Memory B cell (primary cell): Measurements from ENCODE around the gene DLX2.

Experiments used
- ATAC-seq: fragments of 150-1000 bp; cut with Tn5 transposase; 2 replicates; pipeline ENCODE4 v1.10.0; 2021; ENCODE audit warnings: low read depth, mild to moderate bottlenecking, moderate library complexity
- DNase-seq, 2 donors: peaks; one replicate each; pipeline ENCODE4 v3.0.0; 2022; ENCODE audit warnings: low spot score in 2 of 2
- H3K27ac Mint-ChIP-seq: one replicate; pipeline ENCODE4 v1.8.0; 2022; ENCODE audit warnings: mild to moderate bottlenecking, moderate library complexity, mixed read lengths
- H3K27me3 Mint-ChIP-seq: one replicate; pipeline ENCODE4 v1.8.0; 2022; ENCODE audit warnings: mixed read lengths
- H3K36me3 Mint-ChIP-seq: one replicate; pipeline ENCODE4 v1.8.0; 2022; ENCODE audit warnings: mild to moderate bottlenecking, mixed read lengths
- H3K4me1 Mint-ChIP-seq: one replicate; pipeline ENCODE4 v1.8.0; 2022; ENCODE audit warnings: mixed read lengths
- H3K4me3 Mint-ChIP-seq: one replicate; pipeline ENCODE4 v1.8.0; 2022; ENCODE audit warnings: mild to moderate bottlenecking, moderate library complexity, mixed read lengths
- H3K9me3 Mint-ChIP-seq: one replicate; pipeline ENCODE4 v1.8.0; 2022; ENCODE audit warnings: mixed read lengths

DLX2 gene

DNA sequence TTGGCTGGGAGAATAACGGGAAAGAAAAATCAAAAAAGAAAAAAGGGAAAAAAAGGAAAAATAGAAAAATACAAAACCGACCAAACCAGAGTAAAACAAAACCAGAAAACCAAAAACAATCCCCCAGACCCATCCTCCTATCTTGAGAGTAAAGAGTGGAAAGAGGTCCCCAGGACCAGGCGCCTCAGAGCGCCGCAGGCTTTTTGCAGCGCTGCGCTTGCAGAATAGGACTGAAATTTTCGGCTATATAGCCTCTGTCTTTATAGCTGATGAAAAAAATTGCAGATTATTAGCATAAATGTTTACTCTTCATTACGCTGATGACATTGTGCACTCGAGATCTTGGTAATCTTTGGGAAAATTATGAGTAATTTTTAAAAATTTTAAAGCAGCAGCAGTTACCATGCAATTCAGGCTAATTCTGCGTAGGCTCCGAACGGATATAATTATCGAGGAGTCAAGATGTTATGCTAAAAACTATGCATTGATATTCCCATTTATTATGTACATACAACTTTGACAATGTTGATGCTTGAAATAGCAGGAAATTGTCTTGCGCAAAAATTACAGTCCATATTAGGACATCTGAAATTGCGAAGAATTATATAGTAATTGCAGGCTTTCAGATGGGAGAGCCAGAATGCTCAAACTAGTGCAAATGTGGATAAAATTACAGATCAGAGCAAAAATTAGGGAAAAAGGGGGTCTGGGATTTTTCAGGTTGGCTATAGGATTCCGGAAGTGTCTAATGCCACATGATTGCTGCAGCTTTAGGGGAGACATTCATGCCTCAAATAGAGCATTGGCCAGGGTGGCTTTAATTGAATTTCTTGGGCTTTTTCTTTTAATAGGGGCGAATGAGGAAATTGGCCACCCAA, 9.0 kb downstream of the DLX2 start:
- peaks cover 1% of the 10 kb centered on the region for H3K36me3 Mint-ChIP-seq
- DNase-seq (no peak), ATAC-seq (no peak)
- H3K27ac Mint-ChIP-seq = peak overlapping the region; percentile 29
- peaks cover 3% of the 10 kb centered on the region for H3K9me3 Mint-ChIP-seq
- H3K4me3 Mint-ChIP-seq = no peak overlapping the region
- H3K4me1 Mint-ChIP-seq = peaks cover 15% of the 10 kb centered on the region
- peaks cover 29% of the 10 kb centered on the region for H3K27me3 Mint-ChIP-seq

DNA sequence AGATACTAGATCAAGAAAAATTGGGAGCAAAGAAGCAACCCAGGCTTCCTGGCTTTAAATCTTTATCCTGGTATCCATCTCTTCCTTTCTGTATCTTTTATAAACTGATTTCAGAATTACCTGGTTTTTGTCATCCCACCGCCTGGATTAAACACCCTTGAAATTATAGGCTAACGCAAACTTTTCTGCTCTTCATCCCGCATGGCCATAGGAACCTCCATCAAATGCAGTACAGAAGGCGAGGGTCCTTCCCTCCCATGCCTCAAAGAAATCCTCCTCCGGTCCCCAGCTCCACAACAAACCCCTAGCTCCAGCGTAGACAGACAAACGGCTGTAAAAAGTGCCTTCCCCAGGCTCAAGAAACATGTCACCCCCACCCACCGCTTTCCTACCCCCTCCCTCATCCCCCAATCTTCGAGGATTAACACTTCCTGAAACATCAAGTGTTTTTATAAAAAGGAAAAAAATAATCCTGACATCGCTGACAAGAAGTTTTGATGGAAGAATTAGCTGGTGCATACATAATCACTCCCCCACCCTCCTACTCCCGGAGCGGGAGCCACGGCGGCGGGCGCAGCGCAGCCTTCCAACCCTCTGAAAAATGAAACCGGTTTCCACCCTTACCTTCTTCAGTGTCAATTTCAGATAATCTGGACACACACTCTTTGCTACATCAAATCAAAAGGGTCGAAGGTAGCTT, 9.8 kb downstream of the DLX2 start:
- no peak for DNase-seq
- Mint-ChIP-seq H3K9me3 (peaks cover 1% of the 10 kb centered on the region), H3K27me3 (peaks cover 32% of the 10 kb centered on the region), H3K4me3 (no peak overlapping the region), H3K4me1 (peaks cover 12% of the 10 kb centered on the region), H3K36me3 (peaks cover 1% of the 10 kb centered on the region), H3K27ac (peak overlapping the region; percentile 29)
- ATAC-seq = no peak

DNA sequence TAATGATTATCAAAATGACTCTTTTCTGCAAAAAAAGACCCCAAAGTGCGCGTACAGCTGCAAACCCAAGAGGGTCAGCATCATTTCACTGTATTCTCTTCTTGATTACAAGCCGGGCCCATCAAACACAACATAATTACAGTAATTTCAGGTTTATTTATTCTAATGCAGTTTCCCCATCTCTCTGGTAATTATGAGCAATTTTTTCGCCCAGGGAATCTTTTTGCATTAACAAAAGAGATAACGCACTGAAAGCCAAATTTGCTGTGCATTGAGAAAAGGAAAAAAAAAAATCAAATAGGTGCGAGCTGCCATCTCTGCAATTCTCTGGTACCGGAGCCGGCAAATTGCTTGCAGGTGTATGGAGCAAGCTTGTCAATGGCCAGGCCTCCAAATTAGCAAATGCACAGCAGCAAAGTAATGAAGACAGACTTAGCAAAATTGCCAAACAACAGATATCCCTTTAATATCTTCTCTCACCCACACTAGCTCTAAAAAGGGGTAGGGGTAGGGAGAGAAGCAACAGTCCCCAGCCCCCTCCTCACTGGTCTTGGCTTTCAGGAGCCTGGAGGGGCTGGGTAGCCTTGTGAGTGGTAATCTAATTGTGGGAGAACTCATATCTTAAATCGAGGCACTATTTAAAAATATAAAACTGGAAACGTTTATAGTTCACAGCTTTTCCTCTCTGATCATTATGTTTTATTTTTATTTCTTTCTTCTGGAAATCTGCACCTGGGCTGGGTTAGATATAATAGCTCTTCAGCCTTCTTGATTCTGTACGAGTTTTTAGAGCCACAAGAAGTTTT, 10.7 kb downstream of the DLX2 start:
- Mint-ChIP-seq H3K4me3 (no peak overlapping the region), H3K27ac (no peak overlapping the region), H3K4me1 (peaks cover 12% of the 10 kb centered on the region), H3K27me3 (peaks cover 34% of the 10 kb centered on the region), H3K9me3 (peaks cover 1% of the 10 kb centered on the region), H3K36me3 (peaks cover 1% of the 10 kb centered on the region)
- no peak for DNase-seq
- ATAC-seq = no peak

DNA sequence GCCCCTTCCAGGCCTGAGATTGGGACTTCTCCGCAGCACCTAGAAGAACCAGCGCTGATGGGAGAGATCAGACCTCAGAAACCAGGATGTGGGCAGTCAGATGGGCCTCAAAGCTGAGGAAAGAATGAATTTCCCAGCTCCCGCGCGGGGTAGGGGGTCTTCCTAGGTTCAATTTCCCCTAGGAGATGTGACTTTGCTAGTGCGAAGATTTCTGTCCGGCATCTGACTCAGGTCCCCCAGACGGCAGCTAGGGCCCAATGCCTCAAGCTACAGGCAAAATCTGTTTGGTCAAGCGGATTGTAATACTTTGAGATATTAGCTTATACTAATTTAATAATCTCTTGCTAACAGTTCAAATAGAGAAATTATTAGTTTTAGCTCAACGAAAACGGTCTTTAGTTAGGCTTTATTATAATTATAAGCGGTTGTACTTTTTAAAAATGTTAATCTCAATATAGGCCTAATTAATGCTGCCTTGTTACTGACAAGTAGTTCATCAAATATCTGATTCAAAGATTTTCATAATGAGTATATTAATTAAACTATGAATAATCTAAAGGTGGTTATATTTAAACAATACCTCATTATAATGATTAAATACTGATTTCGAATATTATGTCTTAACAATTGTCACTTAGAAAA, 11.6 kb downstream of the DLX2 start:
- H3K4me3 Mint-ChIP-seq = no peak overlapping the region
- DNase-seq (no peak), ATAC-seq (no peak)
- peaks cover 31% of the 10 kb centered on the region for H3K27me3 Mint-ChIP-seq
- H3K4me1 Mint-ChIP-seq = peaks cover 8% of the 10 kb centered on the region
- no peak overlapping the region for H3K27ac Mint-ChIP-seq
- peaks cover 1% of the 10 kb centered on the region for H3K9me3 Mint-ChIP-seq
- H3K36me3 Mint-ChIP-seq = peaks cover 1% of the 10 kb centered on the region

DNA sequence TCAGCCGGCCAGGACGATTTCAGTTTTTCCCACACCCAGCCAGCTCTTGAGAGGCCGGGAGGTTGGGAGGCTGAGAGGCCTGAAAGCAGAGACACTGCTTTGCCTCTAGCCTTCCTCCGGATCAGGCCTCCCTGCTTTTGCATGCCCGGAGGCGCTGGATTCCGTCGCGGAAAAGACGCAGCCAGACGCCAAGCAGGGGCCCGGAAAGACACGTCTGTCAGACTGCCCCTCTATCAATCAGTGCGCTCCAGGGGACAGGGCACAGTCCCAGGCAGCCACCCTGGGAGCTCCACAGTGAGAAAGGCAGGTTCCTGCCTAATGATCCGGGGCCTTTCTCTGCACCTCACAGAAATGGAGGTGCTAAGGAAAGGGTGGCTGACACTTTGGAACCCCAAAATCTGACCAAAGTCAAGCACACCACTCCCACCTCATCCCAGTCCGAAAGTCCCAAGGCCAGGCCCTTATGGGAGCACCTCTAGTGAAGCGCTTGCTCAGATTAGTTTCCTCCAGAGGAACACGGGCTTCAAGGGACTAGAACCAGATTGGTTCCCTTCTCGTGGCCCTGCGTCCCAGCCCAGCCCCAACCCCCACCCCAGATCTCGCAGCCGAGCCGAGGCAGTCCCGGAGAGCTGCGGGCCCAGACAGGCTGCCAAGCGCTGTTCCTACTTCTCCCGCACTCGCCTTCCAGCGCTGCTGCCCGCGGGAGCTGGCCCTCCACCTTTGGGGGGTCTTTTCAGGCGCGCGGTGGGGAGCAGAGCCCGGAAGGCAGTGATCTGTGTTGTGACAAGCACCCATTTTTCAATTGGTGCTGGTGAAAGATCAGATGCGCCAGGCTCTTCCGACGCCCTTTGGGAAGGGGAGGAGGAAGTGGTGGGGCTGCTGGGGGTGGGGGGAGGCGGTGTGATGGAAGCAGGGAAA, 12.4 kb downstream of the DLX2 start:
- Mint-ChIP-seq H3K4me1 (peaks cover 8% of the 10 kb centered on the region), H3K9me3 (peaks cover 4% of the 10 kb centered on the region), H3K27me3 (peaks cover 32% of the 10 kb centered on the region), H3K4me3 (no peak overlapping the region), H3K36me3 (peaks cover 4% of the 10 kb centered on the region), H3K27ac (no peak overlapping the region)
- DNase-seq (no peak), ATAC-seq (no peak)

DNA sequence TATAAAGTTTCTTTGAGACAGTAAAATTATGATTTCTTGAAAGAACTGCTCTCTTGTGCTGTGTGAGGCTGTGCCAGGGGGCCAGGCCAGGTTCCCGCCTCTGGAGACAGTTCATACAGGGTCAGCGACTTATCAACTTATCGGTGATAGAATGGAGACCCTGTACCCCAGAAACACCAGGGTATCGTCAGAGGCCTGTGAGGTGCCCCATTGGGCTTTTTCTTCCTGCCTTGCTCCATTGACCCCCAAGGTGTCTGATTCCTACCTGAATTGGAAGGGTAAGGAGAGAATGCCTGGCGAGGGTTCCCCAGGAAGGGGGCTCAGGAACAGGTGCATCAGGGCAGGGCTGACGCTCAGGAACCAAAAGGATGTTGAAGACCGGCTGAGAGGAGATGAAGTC, 13.1 kb downstream of the DLX2 start:
- peaks cover 4% of the 10 kb centered on the region for H3K36me3 Mint-ChIP-seq
- no peak overlapping the region for H3K27ac Mint-ChIP-seq
- H3K4me1 Mint-ChIP-seq = peaks cover 8% of the 10 kb centered on the region
- DNase-seq (no peak), ATAC-seq (no peak)
- H3K4me3 Mint-ChIP-seq = no peak overlapping the region
- H3K9me3 Mint-ChIP-seq = peaks cover 4% of the 10 kb centered on the region
- H3K27me3 Mint-ChIP-seq = peaks cover 32% of the 10 kb centered on the region

DNA sequence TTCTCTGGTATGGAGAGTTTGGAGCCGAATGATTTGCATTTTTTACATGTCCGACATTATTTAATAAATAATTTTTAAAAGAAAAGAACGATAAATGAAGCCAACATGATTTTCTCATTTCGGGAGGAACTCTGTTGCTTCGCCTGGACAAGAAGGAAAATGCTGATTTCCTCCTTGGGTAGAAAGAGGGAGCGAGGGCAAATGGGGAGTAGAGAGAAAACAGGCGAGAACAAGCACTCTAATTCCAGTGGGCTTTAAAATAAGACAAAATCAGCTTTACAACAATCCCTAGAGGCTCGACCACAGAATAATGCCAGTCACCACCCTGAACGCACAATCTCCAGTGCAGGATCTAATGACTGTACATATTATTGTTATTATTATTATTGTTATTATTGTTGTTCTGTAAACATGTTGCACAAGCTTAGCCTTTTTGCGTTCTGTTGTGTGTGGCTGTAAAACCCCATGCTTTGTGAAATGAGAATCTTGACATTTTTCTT, 13.6 kb downstream of the DLX2 start:
- DNase-seq (no peak), ATAC-seq (no peak)
- no peak overlapping the region for H3K27ac Mint-ChIP-seq
- H3K4me3 Mint-ChIP-seq = no peak overlapping the region
- peaks cover 10% of the 10 kb centered on the region for H3K4me1 Mint-ChIP-seq
- H3K9me3 Mint-ChIP-seq = peaks cover 4% of the 10 kb centered on the region
- peaks cover 4% of the 10 kb centered on the region for H3K36me3 Mint-ChIP-seq
- H3K27me3 Mint-ChIP-seq = peaks cover 36% of the 10 kb centered on the region

DNA sequence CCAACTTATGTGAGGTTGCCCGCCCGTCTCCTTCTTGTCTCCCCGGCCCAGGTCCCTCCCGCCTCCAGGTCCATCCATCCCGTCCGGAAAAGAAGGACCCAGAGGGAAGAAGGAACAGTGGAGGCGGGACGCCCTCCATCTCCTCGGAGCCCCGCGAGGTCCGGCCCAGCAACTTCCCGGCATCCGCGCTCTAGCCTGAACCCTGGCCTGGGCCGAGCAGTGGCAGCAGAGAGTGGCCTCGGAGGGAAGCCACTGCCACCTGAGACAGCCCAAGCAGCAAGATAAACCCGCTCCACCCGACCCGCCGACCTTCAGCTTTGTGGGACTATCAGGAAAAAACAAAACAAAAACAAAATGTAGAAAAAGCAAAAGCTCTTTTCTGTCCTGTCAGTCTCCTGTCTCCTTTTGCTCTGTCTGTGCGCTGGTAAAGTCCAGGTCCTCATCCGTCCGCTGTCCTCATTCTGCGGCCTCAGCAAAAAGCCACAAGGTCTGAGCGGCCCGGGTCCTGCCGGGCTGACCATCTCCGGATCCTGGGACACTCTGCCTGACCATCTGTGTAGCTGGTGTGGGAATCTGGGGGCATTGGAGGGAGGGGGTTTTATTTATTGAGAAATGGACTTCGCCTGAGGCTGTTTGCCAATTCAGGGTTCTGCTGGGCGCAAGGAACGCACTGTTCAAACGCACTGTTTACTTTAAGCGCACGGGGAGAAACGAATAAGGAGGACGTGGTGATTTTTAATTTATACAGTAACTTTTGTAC, 14.3 kb downstream of the DLX2 start:
- Mint-ChIP-seq H3K9me3 (peaks cover 3% of the 10 kb centered on the region), H3K4me3 (no peak overlapping the region), H3K27ac (peak overlapping the region; percentile 78), H3K36me3 (peaks cover 4% of the 10 kb centered on the region), H3K27me3 (peaks cover 34% of the 10 kb centered on the region), H3K4me1 (peaks cover 8% of the 10 kb centered on the region)
- DNase-seq (peak in 1 of 2 donors; percentile 10), ATAC-seq (no peak)

DNA sequence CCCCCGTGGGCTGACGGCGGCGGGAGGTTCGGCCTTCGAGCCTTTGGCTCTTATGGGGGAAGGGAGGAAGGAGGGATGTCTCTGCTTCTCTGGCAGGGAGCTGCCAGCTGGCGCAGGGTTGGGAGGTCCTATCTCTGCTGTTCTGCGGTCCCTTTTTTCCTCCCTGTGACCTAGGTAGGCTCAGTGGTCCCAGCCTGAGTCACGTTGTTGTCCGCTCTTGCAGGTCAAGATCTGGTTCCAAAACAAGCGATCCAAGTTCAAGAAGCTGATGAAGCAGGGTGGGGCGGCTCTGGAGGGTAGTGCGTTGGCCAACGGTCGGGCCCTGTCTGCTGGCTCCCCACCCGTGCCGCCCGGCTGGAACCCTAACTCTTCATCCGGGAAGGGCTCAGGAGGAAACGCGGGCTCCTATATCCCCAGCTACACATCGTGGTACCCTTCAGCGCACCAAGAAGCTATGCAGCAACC, 14.9 kb downstream of the DLX2 start:
- ATAC-seq (no peak), DNase-seq (no peak)
- Mint-ChIP-seq H3K4me3 (no peak overlapping the region), H3K27ac (peak overlapping the region; percentile 78), H3K9me3 (peaks cover 3% of the 10 kb centered on the region), H3K4me1 (peaks cover 8% of the 10 kb centered on the region), H3K27me3 (peaks cover 35% of the 10 kb centered on the region), H3K36me3 (peaks cover 4% of the 10 kb centered on the region)

DNA sequence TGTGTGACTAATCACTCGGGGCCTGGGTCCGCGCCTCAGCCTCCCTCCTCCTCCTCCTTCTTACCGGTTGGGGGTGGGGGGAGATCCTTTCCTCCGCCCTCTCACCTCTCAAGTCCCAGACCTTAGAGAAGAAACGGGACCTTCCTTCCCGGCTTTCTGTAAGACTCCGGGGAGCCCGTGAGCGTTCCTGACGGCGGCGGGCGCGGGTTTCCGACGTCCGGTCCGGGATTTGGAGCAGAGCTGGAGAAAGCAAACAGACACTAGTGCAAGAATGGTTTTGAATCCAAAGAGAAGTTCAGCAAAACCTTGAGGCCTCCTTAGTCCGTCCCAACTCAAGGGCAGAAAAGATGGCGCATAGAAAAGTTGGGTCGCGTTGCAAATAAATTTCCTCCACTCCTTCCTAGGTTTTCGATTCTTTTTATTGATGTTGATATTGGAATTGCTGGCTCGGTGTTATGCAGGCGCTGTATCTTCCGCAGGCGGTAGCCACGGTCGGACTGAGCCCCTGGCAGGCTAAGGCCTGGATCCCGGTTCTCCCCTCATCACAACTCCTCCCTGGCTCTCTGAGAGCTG, 15.4 kb downstream of the DLX2 start:
- H3K9me3 Mint-ChIP-seq = peaks cover 3% of the 10 kb centered on the region
- DNase-seq (peak in 1 of 2 donors; percentile 19), ATAC-seq (no peak)
- peaks cover 4% of the 10 kb centered on the region for H3K36me3 Mint-ChIP-seq
- peaks cover 8% of the 10 kb centered on the region for H3K4me1 Mint-ChIP-seq
- peak overlapping the region; percentile 78 for H3K27ac Mint-ChIP-seq
- no peak overlapping the region for H3K4me3 Mint-ChIP-seq
- H3K27me3 Mint-ChIP-seq = peaks cover 33% of the 10 kb centered on the region

DNA sequence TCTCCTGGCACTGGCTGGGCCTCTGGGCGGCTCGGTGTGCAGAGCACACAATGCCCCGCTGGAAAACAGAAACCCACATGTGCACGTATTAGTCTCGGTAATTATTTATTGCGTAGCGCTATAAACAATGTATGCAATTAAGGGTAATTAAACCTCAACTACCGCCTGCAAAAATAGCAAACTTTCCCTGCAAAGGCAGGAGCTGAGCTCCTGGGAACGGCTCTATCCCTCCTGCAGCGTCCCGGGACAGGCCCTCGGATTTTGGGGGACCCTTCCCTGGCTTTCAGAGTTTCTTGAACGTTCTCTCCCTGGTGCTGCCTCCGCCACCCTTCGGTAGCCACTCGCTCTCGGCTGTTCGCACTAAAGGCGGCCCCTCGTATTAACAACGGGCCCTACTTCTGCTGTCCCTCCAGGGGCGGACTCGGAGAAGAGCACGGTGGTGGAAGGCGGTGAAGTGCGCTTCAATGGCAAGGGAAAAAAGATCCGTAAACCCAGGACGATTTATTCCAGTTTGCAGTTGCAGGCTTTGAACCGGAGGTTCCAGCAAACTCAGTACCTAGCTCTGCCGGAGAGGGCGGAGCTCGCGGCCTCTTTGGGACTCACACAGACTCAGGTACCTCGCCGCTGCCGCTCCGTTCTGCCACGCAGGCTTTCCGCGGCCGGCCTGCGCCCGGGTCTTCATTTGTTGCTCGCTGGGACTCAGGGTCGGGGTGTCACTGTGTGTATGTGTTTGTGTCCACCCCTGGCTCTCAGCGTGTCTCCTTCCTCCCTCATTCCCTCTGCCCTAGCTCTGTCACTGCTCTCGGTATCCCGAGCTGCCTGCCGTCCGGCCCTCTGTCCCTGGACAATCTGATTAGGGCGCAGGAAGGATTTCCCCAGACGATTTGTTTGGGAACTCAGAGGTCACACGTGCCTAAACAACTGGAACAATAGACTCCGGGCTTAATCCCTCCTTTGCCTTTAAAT, 16.2 kb downstream of the DLX2 start:
- peak overlapping the region; percentile 95 for H3K27ac Mint-ChIP-seq
- H3K4me1 Mint-ChIP-seq = peaks cover 8% of the 10 kb centered on the region
- peaks cover 3% of the 10 kb centered on the region for H3K9me3 Mint-ChIP-seq
- H3K36me3 Mint-ChIP-seq = peaks cover 4% of the 10 kb centered on the region
- ATAC-seq (peak; percentile 34), DNase-seq (peak in 1 of 2 donors; percentile 31)
- peak overlapping the region; percentile 44 for H3K4me3 Mint-ChIP-seq
- H3K27me3 Mint-ChIP-seq = peaks cover 31% of the 10 kb centered on the region
